HepG2 (cell line): ENCODE results near the gene MRPL43. TPM values are rescaled to one million over a fixed set of nuclear protein-coding genes. Genes with fewer than 3 reads are reported as not detected.

Source experiments
- ETV5 ChIP-seq: IDR thresholded peaks from 2 replicates; pipeline ENCODE4 v1.6.1; 2018; ENCODE audit warnings: missing biosample characterization, missing genetic modification reagents, inconsistent platforms, borderline replicate concordance
- FOXK1 ChIP-seq: sonication (generic); formaldehyde crosslinking; IDR thresholded peaks from 2 replicates; pipeline ENCODE4 v1.4.0; 2020; ENCODE audit warnings: low read depth, missing genetic modification reagents, borderline replicate concordance
- FUBP1 ChIP-seq: sonication (generic); formaldehyde crosslinking; IDR thresholded peaks from 2 replicates; pipeline ENCODE4 v1.5.1; 2020; ENCODE audit warnings: missing genetic modification reagents, mild to moderate bottlenecking, borderline replicate concordance
- GABPB1 ChIP-seq: IDR thresholded peaks from 2 replicates; pipeline ENCODE4 v1.6.1; 2016; ENCODE audit warnings: mild to moderate bottlenecking, missing genetic modification reagents, moderate library complexity, missing compliant biosample characterization
- GATAD1 ChIP-seq: IDR thresholded peaks from 2 replicates; pipeline ENCODE4 v1.6.1; 2016; ENCODE audit warnings: missing genetic modification reagents, missing compliant biosample characterization
- HOXD1 ChIP-seq: sonication (generic); formaldehyde crosslinking; IDR thresholded peaks from 2 replicates; pipeline ENCODE4 v1.5.0; 2020; ENCODE audit warnings: missing genetic modification reagents
- KLF15 ChIP-seq: sonication (generic); formaldehyde crosslinking; IDR thresholded peaks from 2 replicates; pipeline ENCODE4 v1.8.1; 2023; ENCODE audit warnings: borderline replicate concordance, mild to moderate bottlenecking, inconsistent platforms, missing genetic modification reagents, mixed read lengths
- SNAPC2 ChIP-seq: sonication (generic); formaldehyde crosslinking; IDR thresholded peaks from 2 replicates; pipeline ENCODE4 v1.8.1; 2022; ENCODE audit warnings: mild to moderate bottlenecking, missing genetic modification reagents
- SPEN ChIP-seq: sonication (generic); formaldehyde crosslinking; IDR thresholded peaks from 2 replicates; pipeline ENCODE4 v1.5.1; 2020; ENCODE audit warnings: low read depth, mild to moderate bottlenecking, missing genetic modification reagents
- TBL1XR1 ChIP-seq: fragments of 150-350 bp; IDR thresholded peaks from 2 replicates; pipeline ENCODE4 v1.6.1; 2014; ENCODE audit warnings: borderline replicate concordance, low read length; ENCODE audit not compliant: partially characterized antibody
- TBX2 ChIP-seq: sonication (generic); formaldehyde crosslinking; IDR thresholded peaks from 2 replicates; pipeline ENCODE4 v1.5.0; 2020; ENCODE audit warnings: missing genetic modification reagents, mild to moderate bottlenecking, borderline replicate concordance
- ZNF101 ChIP-seq: sonication (generic); formaldehyde crosslinking; IDR thresholded peaks from 2 replicates; pipeline ENCODE4 v1.4.0; 2020; ENCODE audit warnings: mild to moderate bottlenecking, low read depth, missing genetic modification reagents, borderline replicate concordance
- ZNF143 ChIP-seq: sonication (generic); formaldehyde crosslinking; IDR thresholded peaks from 2 replicates; pipeline ENCODE4 v1.4.0; 2020; ENCODE audit warnings: missing genetic modification reagents
- ZNF761 ChIP-seq: sonication (generic); formaldehyde crosslinking; conservative IDR thresholded peaks from 2 replicates; pipeline ENCODE4 v1.4.0; 2020; ENCODE audit warnings: mild to moderate bottlenecking, missing genetic modification reagents
- ZNF766 ChIP-seq: sonication (generic); formaldehyde crosslinking; IDR thresholded peaks from 2 replicates; pipeline ENCODE4 v1.5.0; 2020; ENCODE audit warnings: missing genetic modification reagents, borderline replicate concordance
- ZNF780A ChIP-seq: sonication (generic); formaldehyde crosslinking; IDR thresholded peaks from 2 replicates; pipeline ENCODE4 v1.8.0; 2022; ENCODE audit warnings: mild to moderate bottlenecking, missing genetic modification reagents, moderate library complexity
- ZSCAN30 ChIP-seq: sonication (generic); formaldehyde crosslinking; IDR thresholded peaks from 2 replicates; pipeline ENCODE4 v1.5.0; 2020; ENCODE audit warnings: mild to moderate bottlenecking, missing genetic modification reagents
- ZSCAN5A ChIP-seq: sonication (generic); formaldehyde crosslinking; IDR thresholded peaks from 2 replicates; pipeline ENCODE4 v1.8.0; 2022; ENCODE audit warnings: mild to moderate bottlenecking, missing genetic modification reagents, borderline replicate concordance
- polyA plus RNA-seq, 8 experiments: library from polyadenylated mRNA; depleted of rRNA in 3 of 8; stranded (reverse) in 7 of 8; unstranded in 1 of 8; fragments of >200 nt; fragmentation: Illumina TruSeq in 4 of 8; extraction: Trizol in 4 of 8; gene quantifications; 2 replicates each; pipeline versions ENCODE4 v1.2.1 to v1.2.3, GENCODE V29; 2011 to 2016; ENCODE audit warnings: low read depth in 4 of 8, missing spikeins in 1 of 8, mixed read lengths in 1 of 8; ENCODE audit not compliant: insufficient read depth in 1 of 8
- total RNA-seq, 5 experiments: library from RNA; depleted of rRNA; stranded (reverse); fragments of >200 nt; fragmentation: Illumina TruSeq; extraction: Trizol; gene quantifications; 2 replicates each; pipeline ENCODE4 v1.2.3, GENCODE V29; 2016; ENCODE audit warnings: low read depth in 1 of 5
- TF ChIP-seq, protein P1 (sequence below): IDR thresholded peaks from 2 replicates; pipeline ENCODE4 v1.6.1; 2016; ENCODE audit warnings: missing biosample characterization, missing genetic modification reagents, low read depth
- TF ChIP-seq, protein P2 (sequence below): sonication (generic); formaldehyde crosslinking; IDR thresholded peaks from 2 replicates; pipeline ENCODE4 v1.4.0; 2020; ENCODE audit warnings: mild to moderate bottlenecking, missing genetic modification reagents
- TF ChIP-seq, protein P3 (sequence below): sonication (generic); formaldehyde crosslinking; conservative IDR thresholded peaks from 2 replicates; pipeline ENCODE4 v1.8.0; 2022; ENCODE audit warnings: mild to moderate bottlenecking, moderate library complexity, missing genetic modification reagents

MRPL43 gene
- total and polyA plus RNA-seq, 2 of the 13 experiments (the other 11 are each of a cell fraction or from before 2014, with no cell fraction given), result 71.0 to 73.7 TPM

DNA sequence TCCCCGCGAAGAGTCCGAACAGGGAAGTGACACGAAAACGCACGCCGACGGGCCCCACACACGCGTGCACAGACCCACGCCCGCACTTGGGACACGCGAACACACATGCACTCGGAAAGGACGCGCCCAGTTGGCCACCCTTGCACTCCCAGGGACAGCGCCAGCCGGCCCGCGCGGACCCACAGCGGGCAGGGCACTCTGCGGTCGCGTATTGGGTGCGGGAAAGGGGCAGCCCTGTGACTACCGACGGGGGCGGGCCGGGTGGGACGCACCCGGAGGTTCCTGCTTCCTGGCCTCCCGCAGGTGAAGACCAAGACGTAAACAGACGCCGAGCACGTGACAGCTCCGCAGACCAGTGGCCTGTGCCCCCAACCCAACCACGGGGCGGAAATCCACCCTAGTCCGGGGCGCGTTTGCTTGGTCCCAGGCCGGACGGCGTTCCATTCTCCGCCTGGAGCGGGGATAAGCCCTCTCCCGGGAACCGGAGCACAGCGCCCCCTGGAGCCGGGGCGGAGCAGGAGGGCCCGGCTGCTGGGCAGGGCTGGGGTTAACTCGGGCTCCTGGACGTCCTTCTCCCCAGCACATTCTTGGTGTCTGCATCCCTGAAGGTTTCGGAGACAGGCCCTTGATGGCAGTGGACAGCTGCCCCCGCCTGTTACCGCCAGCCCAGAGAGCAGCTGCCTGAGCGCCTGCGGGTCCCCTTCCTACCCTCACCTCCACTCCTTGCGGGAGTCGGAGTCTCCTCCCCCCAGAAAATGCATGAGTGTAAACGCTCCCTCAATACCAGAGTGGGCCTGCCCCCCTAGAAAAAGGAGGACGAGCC, 10.3 kb upstream of the MRPL43 start (continued):
- TF ChIP-seq HOXD1 (CRISPR knock-in tag) (no peak), ZNF780A (no peak), ZSCAN5A (CRISPR knock-in tag) (no peak), FOXK1 (CRISPR knock-in tag) (no peak; the same call in 1 of the 2 replicates), GATAD1 (CRISPR knock-in tag) (peak; percentile 60; the same call in 1 of the 2 replicates), FUBP1 (CRISPR knock-in tag) (no peak), TBL1XR1 (no peak), ZNF143 (no peak; the same call in 1 of the 2 replicates), ZSCAN30 (CRISPR knock-in tag) (no peak), ZNF101 (no peak), KLF15 (no peak), ETV5 (peak; percentile 49; the same call in 1 of the 2 replicates), TBX2 (peak; percentile 40; the same call in 1 of the 2 replicates), GABPB1 (peak; percentile 73), ZNF766 (0 out of 2 replicates have a peak, but pooled peaks have one; percentile 42), SPEN (CRISPR knock-in tag) (peak; percentile 66), ZNF761 (0 out of 2 replicates have a peak, but pooled peaks have one; percentile 47), SNAPC2 (CRISPR knock-in tag) (no peak; the same call in 1 of the 2 replicates)
- TF ChIP-seq, protein P1, sequence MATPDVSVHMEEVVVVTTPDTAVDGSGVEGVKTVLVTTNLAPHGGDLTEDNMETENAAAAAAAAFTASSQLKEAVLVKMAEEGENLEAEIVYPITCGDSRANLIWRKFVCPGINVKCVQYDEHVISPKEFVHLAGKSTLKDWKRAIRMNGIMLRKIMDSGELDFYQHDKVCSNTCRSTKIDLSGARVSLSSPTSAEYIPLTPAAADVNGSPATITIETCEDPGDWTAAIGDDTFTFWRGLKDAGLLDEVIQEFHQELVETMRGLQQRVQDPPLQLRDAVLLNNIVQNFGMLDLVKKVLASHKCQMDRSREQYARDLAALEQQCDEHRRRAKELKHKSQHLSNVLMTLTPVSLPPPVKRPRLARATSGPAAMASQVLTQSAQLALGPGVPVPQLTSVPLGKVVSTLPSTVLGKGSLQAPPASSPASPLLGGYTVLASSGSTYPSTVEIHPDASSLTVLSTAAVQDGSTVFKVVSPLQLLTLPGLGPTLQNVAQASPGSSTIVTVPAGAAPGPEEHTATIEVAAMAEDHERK (CRISPR knock-in tag), result no peak
- TF ChIP-seq, protein P2, sequence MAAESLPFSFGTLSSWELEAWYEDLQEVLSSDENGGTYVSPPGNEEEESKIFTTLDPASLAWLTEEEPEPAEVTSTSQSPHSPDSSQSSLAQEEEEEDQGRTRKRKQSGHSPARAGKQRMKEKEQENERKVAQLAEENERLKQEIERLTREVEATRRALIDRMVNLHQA (CRISPR knock-in tag), result no peak
- TF ChIP-seq, protein P3, sequence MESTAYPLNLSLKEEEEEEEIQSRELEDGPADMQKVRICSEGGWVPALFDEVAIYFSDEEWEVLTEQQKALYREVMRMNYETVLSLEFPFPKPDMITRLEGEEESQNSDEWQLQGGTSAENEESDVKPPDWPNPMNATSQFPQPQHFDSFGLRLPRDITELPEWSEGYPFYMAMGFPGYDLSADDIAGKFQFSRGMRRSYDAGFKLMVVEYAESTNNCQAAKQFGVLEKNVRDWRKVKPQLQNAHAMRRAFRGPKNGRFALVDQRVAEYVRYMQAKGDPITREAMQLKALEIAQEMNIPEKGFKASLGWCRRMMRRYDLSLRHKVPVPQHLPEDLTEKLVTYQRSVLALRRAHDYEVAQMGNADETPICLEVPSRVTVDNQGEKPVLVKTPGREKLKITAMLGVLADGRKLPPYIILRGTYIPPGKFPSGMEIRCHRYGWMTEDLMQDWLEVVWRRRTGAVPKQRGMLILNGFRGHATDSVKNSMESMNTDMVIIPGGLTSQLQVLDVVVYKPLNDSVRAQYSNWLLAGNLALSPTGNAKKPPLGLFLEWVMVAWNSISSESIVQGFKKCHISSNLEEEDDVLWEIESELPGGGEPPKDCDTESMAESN (CRISPR knock-in tag), result peak; percentile 73; the same call in 1 of the 2 replicates
